Coronary artery (tissue), 2 donors: ENCODE measurements around the gene NSUN2.

Source experiments
- DNase-seq: peaks from one replicate; pipeline ENCODE4 v3.0.0-alpha.2; 2017; ENCODE audit warnings: low spot score
- H3K27ac ChIP-seq, 2 donors: fragments of 200-600 bp; sonication (generic); one replicate each; pipeline ENCODE4 v1.5.1; 2016 to 2019
- H3K4me3 ChIP-seq: fragments of 200-600 bp; sonication (generic); 2 replicates; pipeline ENCODE4 v1.5.1; 2016; ENCODE audit warnings: mild to moderate bottlenecking, moderate library complexity
- TF ChIP-seq, protein P1 (sequence below): fragments of 200-600 bp; sonication (generic); IDR thresholded peaks from one replicate; pipeline ENCODE4 v1.5.1; 2019; ENCODE audit warnings: antibody characterized with exemption

Gene NSUN2

DNA sequence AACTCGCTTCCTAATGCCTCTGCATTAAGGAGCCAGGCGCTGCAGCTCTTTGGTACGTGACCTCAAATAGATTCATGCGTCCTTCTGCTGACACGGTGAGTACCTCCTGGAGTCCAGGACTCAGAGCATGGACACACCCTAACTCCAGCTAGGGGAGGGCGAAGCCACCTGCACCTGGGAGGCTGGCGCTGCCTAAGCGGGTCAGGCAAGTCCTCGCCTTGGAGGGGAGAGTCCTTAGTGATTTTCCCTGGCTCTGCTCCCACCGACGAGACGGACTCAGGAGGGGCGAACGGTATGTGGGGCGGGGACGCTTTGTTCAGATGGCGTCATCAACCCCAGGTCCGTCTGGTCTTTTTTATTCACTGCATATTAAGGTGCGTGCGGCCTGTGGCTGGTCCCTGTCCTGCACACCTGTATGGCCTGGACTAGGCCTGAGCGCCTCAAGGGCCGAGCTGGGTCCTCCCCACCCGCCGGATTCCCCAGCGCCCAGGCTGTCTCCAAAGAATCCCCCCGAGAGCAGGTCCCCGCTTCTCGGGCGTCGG is 50.3 kb downstream of the NSUN2 start:
- TF ChIP-seq, protein P1, sequence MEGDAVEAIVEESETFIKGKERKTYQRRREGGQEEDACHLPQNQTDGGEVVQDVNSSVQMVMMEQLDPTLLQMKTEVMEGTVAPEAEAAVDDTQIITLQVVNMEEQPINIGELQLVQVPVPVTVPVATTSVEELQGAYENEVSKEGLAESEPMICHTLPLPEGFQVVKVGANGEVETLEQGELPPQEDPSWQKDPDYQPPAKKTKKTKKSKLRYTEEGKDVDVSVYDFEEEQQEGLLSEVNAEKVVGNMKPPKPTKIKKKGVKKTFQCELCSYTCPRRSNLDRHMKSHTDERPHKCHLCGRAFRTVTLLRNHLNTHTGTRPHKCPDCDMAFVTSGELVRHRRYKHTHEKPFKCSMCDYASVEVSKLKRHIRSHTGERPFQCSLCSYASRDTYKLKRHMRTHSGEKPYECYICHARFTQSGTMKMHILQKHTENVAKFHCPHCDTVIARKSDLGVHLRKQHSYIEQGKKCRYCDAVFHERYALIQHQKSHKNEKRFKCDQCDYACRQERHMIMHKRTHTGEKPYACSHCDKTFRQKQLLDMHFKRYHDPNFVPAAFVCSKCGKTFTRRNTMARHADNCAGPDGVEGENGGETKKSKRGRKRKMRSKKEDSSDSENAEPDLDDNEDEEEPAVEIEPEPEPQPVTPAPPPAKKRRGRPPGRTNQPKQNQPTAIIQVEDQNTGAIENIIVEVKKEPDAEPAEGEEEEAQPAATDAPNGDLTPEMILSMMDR, result no peak
- Histone ChIP-seq H3K27ac (no peak overlapping the region), H3K4me3 (peak overlapping the region; percentile 74)
- no peak for DNase-seq

DNA sequence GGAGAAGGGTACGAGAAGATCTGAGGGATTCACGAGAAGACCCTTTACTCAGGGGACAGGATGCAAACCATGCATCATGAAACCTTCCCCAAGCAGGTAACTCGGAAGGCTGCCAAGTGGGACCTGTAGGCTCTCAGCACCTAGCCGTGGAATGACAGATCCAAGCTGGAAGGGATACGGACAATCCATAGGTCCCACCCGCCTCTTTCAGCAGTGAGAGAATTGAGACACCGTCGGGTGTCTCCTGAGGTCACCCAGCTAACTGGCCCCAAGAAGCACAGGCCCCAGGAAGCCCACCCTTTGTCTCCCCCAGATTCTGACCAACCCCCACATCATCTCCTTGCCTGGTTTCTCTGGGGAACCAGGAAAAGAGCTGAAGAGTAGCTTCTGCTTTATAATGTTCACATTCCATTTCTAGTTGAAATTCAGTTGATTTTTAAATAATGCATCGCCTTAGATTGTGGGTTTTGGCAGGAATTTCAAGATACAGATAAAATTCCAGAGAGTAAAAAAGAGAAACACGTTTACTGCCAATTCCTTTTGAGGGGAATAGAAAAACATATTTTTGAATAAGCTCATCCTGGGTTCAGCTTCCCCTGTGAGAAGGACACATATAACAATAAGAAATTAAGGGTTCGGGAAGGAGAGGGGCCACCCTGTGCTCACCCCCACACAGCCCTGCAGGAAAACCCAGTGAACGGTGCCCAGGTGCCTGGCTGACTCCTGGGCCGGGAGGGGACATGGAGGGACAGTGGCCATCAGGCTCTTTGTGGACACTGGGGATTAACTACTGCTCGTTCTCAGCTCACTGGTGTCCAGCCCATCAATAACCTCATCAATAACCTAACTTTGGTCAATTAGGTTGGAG is 51.1 kb downstream of the NSUN2 start:
- no peak overlapping the region for H3K4me3 ChIP-seq
- H3K27ac ChIP-seq, result no peak overlapping the region
- DNase-seq, result no peak
- TF ChIP-seq, protein P1, result no peak

- no peak for DNase-seq
These were observed 51.8 kb downstream of the NSUN2 start for GRCh38 chr5:6581090-6581489.

GRCh38 chr5:6579535-6579934 is 53.3 kb downstream of the NSUN2 start:
- H3K27ac ChIP-seq, result no peak overlapping the region

More at GRCh38 chr5:6581090-6581489, 51.8 kb downstream of the NSUN2 start:
- H3K27ac ChIP-seq, result no peak overlapping the region
- TF ChIP-seq, protein P1, result no peak
- no peak overlapping the region for H3K4me3 ChIP-seq

GRCh38 chr5:6578676-6579343 is 54.0 kb downstream of the NSUN2 start:
- H3K4me3 ChIP-seq, result no peak overlapping the region
- DNase-seq, result no peak
- no peak overlapping the region for H3K27ac ChIP-seq
- TF ChIP-seq, protein P1, result no peak

More at GRCh38 chr5:6579535-6579934, 53.3 kb downstream of the NSUN2 start:
- no peak for DNase-seq
- H3K4me3 ChIP-seq, result no peak overlapping the region
- TF ChIP-seq, protein P1, result no peak

DNA sequence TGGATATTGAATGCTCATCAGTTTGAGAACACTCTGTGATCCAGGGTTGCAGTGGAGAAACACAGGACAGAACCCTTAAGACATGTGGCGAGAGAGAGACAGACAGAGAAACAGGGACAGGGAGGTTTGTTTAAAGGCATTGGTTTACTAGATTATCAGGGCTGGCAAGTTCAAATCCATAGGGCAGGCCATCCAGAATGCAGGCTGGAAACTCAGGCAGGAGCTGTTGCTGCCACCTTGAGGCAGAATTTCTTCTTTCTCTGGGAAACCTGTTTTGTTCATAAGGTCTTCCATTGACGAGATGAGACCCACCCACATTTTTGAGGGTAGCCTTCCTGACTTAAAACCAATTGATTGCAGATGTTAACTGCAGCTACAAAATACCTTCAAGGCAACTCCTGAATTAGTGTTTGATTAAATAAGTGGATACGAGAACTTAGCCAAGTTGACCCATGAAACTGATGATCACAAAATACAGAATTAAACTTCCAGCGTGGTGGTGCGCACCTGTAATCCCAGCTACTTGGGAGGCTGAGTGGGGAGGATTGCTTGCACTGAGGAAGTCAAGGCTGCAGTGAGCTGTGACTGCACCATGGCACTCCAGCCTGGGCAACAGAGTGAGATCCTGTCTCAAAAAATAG is 55.9 kb downstream of the NSUN2 start:
- Histone ChIP-seq H3K4me3 (no peak overlapping the region), H3K27ac (no peak overlapping the region)
- TF ChIP-seq, protein P1, result no peak
- DNase-seq, result no peak
